HG03095 (cell line): ENCODE results near the gene CEMIP.

ENCODE experiments used
- ATAC-seq: cut with Tn5 transposase; IDR thresholded peaks from one replicate; pipeline ENCODE4 v1.9.1; 2021; ENCODE audit warnings: moderate library complexity; ENCODE audit not compliant: unreplicated experiment

Gene CEMIP

DNA sequence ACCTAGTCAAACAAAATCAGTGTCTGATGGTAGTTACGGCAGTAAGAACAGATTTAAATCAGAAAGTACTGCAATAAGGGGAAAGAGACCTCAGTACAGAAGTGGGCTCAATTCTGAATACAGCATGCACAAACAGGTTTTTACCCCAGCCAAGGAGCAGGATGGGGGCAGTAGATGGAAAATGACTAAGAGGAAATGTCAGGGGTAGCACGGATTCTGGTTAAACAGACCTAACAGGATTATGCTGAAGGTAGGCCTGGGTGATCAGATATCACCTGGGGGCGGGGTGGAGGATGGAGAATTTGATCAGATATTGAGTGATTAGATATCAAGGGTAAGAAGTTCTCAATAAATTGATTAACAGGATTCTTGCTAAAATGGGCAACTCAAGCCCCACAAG is 191.5 kb downstream of the CEMIP start:
- ATAC-seq, result no peak

DNA sequence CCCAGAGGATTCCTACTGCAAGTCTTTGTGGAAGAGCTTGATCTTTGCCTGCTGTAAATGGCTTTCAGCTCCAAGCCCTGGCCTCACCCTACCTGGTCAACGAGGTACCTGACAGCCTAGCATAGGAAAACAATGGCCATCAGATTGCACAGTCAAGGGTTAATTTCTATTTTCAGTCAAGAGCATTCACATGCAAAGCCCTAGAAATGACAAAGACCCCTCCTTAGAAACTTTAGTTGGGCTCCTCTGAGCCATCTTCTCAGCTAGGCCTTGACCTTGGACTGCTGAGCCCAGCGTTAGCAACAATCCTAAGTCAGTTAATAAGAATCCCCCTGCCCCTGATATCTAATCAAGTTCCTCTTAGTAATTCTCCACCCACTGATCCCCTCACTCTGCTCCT is 192.0 kb downstream of the CEMIP start:
- no peak for ATAC-seq

GRCh38 chr15:80972276-80972675 is 193.1 kb downstream of the CEMIP start:
- no peak for ATAC-seq

DNA sequence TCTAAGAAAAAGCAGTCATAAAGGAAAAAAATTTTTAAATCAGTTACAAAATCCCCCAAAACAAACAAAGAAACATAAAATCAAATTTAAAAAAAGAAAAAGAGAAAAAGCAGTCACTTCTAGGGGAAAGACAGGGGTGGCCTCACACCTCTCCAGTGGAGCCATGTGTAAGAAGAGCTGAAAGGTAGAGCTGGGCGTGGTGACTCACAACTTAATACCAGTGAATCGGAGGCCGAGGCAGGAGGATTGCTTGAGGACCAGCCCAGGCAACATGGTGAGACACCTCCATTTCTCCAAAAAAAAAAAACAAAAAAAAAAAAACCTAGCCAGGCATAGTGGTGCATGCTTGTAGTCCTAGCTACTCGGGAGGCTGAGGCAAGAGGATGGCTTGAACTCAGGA is 195.7 kb downstream of the CEMIP start:
- ATAC-seq, result no peak

- ATAC-seq, result no peak
Observed at GRCh38 chr15:80976851-80977250, 197.7 kb downstream of the CEMIP start.

GRCh38 chr15:80977627-80978036 is 198.5 kb downstream of the CEMIP start:
- ATAC-seq, result no peak

GRCh38 chr15:80978685-80979329 is 199.6 kb downstream of the CEMIP start:
- no peak for ATAC-seq

- no peak for ATAC-seq
Observed at GRCh38 chr15:80979538-80980200, 200.5 kb downstream of the CEMIP start.

DNA sequence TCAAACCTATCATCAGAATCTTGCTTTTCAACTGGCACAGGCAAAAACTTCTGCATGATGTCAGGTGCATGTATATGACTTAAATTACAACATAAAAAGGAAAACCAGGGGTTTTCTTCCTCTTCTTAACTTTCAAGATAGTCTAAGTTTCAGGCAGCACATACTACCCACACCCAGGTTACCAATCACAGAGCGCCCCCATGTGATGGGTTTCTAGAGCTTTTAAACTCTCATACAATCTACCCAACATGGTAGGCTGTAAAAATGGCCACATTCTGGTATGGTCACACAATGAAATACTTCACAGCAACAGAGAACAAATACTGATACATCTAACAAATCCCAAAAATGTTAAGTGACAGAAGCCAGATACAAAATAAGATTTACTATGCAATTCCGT is 203.0 kb downstream of the CEMIP start:
- no peak for ATAC-seq

- no peak for ATAC-seq
Observed at GRCh38 chr15:80982839-80983238, 203.7 kb downstream of the CEMIP start.

- ATAC-seq, result no peak
Observed at GRCh38 chr15:80984856-80985255, 205.7 kb downstream of the CEMIP start.

DNA sequence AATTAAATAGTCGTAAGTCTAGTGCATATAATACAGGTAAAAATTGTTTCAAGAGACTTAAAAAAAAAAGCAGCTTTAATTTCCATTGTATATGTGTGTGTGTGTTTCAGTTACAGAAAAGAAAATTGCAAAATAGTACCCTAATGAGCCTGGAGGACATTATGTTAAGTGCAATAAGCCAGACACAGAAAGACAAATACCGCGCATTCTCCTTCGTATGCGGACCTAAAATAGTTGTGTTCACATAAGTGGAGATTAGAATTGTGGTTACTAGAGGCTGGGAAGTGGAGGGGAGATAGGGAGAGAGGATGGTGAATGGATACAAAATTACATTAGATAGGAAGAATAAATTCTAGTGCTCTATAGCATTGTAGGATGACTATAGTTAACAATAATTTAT is 206.8 kb downstream of the CEMIP start:
- ATAC-seq, result no peak

- ATAC-seq, result no peak
Observed at GRCh38 chr15:80986487-80986886, 207.3 kb downstream of the CEMIP start.

DNA sequence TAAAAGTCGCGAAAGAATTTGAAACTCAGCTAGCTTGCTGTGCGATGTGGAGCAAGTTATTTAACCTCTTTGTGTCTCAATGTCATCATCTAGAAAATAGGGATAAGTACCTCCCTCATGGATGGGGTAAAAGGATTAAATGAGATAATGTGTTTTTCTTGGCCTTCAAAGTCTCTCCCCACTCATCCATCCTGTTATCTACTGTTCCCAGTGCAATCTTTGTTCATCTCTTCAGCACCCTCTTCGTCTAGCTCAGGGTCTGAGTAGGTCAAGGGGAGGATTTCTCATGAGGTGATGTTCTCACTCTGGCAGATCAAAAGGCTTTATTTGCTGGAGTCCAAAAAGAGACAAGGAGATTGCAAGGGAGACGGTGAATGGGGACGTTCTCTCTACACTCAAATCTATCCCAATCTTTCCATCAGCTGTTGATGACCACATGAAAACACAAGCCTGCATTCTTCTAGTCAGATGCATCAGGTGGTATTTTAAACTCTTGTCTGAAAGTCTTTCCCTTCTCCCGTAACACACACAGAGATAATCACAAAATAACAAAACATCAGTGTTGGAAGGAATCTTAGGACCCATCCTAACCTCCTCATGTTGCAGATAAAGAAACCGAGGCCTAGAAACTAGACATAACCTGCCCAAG is 209.1 kb downstream of the CEMIP start:
- no peak for ATAC-seq

DNA sequence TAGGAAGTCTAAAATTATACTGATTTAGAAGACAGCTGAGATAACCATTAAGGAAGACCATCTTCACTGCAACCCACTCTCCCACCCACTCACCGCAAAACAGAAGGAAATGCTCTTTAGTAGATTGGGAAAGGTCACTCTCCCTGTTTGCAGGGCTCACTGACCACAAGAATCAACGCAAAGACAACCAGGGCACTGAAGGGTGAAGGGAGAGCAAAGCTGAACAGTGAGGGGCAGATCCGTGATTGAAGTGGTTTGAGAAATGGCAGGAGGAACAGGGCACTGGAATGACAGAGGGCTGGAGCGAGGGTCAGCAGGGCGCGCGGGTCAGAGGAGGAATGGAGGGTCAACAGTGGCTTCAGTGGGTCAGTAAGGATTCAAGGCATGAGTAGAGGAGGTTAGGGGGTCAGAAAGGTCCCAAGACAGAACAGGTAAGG is 209.9 kb downstream of the CEMIP start:
- no peak for ATAC-seq

GRCh38 chr15:80989518-80990478 is 210.6 kb downstream of the CEMIP start, which contains the start of gene MESD:
TSS of gene MESD (minus strand) at chr15:80989819. CDS start at chr15:80989791, 28 bp downstream.
- ATAC-seq, result peak; percentile 97

- ATAC-seq, result no peak
Observed at GRCh38 chr15:80990955-80991354, 211.8 kb downstream of the CEMIP start.

- ATAC-seq, result no peak
Observed at GRCh38 chr15:80991421-80991820, 212.3 kb downstream of the CEMIP start.

GRCh38 chr15:80992006-80992405 is 212.8 kb downstream of the CEMIP start:
- no peak for ATAC-seq

GRCh38 chr15:80992441-80992840 is 213.3 kb downstream of the CEMIP start:
- ATAC-seq, result no peak

DNA sequence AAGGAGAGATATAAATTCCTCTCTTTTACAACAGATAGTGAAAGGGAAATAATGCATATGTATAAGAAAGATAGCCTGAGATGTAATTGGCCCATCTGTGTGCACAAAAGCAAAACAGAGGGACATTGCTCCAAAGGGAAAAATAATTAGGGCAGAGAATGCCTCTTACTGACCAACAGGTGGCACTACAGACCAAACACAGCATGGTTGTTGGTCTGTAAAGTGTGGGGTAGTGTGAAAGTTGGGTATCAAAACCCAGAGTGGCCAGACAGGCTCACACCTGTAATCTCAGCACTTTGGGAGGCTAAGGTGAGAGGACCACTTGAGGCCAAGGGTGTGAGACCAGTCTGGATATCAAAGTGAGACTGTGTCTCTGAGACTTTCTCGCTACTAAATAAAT is 217.1 kb downstream of the CEMIP start:
- ATAC-seq, result no peak
